Endodermal cell (in vitro differentiated cells): Measurements from ENCODE around the gene FAM20A. TPM values are rescaled to one million over a fixed set of nuclear protein-coding genes. Genes with fewer than 3 reads are reported as not detected.
A peak's percentile ranks its signal among the peaks of the same experiment; 100 is the strongest.

ENCODE experiments used
- DNase-seq: peaks from one replicate; pipeline ENCODE4 v3.0.0-alpha.2; 2017
- H3K27ac ChIP-seq: 2 replicates; pipeline ENCODE4 v1.5.1; 2013; ENCODE audit warnings: mild to moderate bottlenecking, low read depth, low read length, moderate library complexity
- H3K27me3 ChIP-seq: 2 replicates; pipeline ENCODE4 v1.6.1; 2013; ENCODE audit warnings: mild to moderate bottlenecking, low read length, moderate library complexity; ENCODE audit not compliant: insufficient read depth, control insufficient read depth, poor library complexity, severe bottlenecking
- H3K36me3 ChIP-seq: 2 replicates; pipeline ENCODE4 v1.7.0; 2013; ENCODE audit warnings: mild to moderate bottlenecking, low read length, moderate library complexity; ENCODE audit not compliant: control insufficient read depth, insufficient read depth
- H3K4me1 ChIP-seq: one replicate; pipeline ENCODE4 v1.7.0; 2013; ENCODE audit warnings: low read length; ENCODE audit not compliant: control insufficient read depth, insufficient read depth
- H3K4me3 ChIP-seq: 2 replicates; pipeline ENCODE4 v1.5.1; 2013; ENCODE audit warnings: mild to moderate bottlenecking, low read length, moderate library complexity
- H3K9ac ChIP-seq: 2 replicates; pipeline ENCODE4 v1.6.1; 2013; ENCODE audit warnings: mild to moderate bottlenecking, low read length, moderate library complexity; ENCODE audit not compliant: poor library complexity, severe bottlenecking; ENCODE audit errors: extremely low read depth
- H3K9me3 ChIP-seq: 2 replicates; pipeline ENCODE4 v1.6.1; 2013; ENCODE audit warnings: mild to moderate bottlenecking, low read length, moderate library complexity; ENCODE audit not compliant: control insufficient read depth
- H3K27ac Mint-ChIP-seq: 2 replicates; pipeline ENCODE4 v1.8.0; 2020; ENCODE audit warnings: mixed read lengths
- H3K27me3 Mint-ChIP-seq: 2 replicates; pipeline ENCODE4 v1.8.0; 2021; ENCODE audit warnings: mild to moderate bottlenecking, mixed read lengths; ENCODE audit not compliant: insufficient read depth
- H3K36me3 Mint-ChIP-seq: 2 replicates; pipeline ENCODE4 v1.8.0; 2020; ENCODE audit warnings: low read depth, mixed read lengths
- H3K4me1 Mint-ChIP-seq: 2 replicates; pipeline ENCODE4 v1.8.0; 2020; ENCODE audit warnings: mixed read lengths
- H3K4me3 Mint-ChIP-seq: 2 replicates; pipeline ENCODE4 v1.8.0; 2020; ENCODE audit warnings: mild to moderate bottlenecking, moderate library complexity, mixed read lengths
- H3K9me3 Mint-ChIP-seq: 2 replicates; pipeline ENCODE4 v1.8.0; 2020; ENCODE audit warnings: mild to moderate bottlenecking, mixed read lengths
- CTCF ChIP-seq: fragments of 200-600 bp; sonication (generic); conservative IDR thresholded peaks from 2 replicates; pipeline ENCODE4 v1.5.0; 2021; ENCODE audit warnings: antibody characterized with exemption, mild to moderate bottlenecking
- WGBS, 2 experiments: methylation state at CpG; one replicate each; pipeline versions ENCODE4 v1.1.5 to v1.1.7; 2013; ENCODE audit warnings: missing lambda C conversion rate in 2 of 2, mixed read lengths in 1 of 2; ENCODE audit not compliant: insufficient coverage in 1 of 2, insufficient read length in 1 of 2; 5-methylcytosine and 5-hydroxymethylcytosine counted together
- total RNA-seq, 2 donors: library from RNA; stranded (reverse); fragmentation: NEBNext Ultra II Directional in 1 of 2; extraction: Animal tissue kit (Norgen Biotek cat#: 25700) in 1 of 2; gene quantifications; 2 replicates in 1 of 2; 3 replicates in 1 of 2; pipeline ENCODE4 v1.2.1, GENCODE V29; 2021

The FAM20A gene
- total RNA-seq, 2 donors from 2014 or later: 58.7 to 74.3 TPM

GRCh38 chr17:68540981-68541380 is 60.2 kb downstream of the FAM20A start:
- no peaks in the 10 kb centered on the region for H3K9me3 ChIP-seq
- Mint-ChIP-seq H3K27me3 (no peaks in the 10 kb centered on the region), H3K4me3 (no peak overlapping the region), H3K9me3 (no peaks in the 10 kb centered on the region), H3K27ac (no peak overlapping the region), H3K4me1 (no peaks in the 10 kb centered on the region), H3K36me3 (peaks cover 66% of the 10 kb centered on the region)
- no peaks in the 10 kb centered on the region for H3K4me1 ChIP-seq
- 94 to 97% methylated on average over 2 to 8 of the region's 8 CpGs for WGBS, 2 experiments
- no peak overlapping the region for H3K27ac ChIP-seq
- H3K9ac ChIP-seq: no peak overlapping the region
- peaks cover 77% of the 10 kb centered on the region for H3K36me3 ChIP-seq
- H3K4me3 ChIP-seq: no peak overlapping the region
- no peak for DNase-seq
- no peaks in the 10 kb centered on the region for H3K27me3 ChIP-seq
- TF ChIP-seq CTCF: no peak

GRCh38 chr17:68539548-68540467 is 61.4 kb downstream of the FAM20A start:
- 90 to 91% methylated on average over 15 to 20 of the region's 20 CpGs for WGBS, 2 experiments
- H3K27ac ChIP-seq: no peak overlapping the region
- H3K27me3 ChIP-seq: no peaks in the 10 kb centered on the region
- H3K4me3 Mint-ChIP-seq: no peak overlapping the region
- DNase-seq: peak; percentile 79
- no peak overlapping the region for H3K9ac ChIP-seq
- H3K27ac Mint-ChIP-seq: no peak overlapping the region
- H3K9me3 ChIP-seq: no peaks in the 10 kb centered on the region
- H3K27me3 Mint-ChIP-seq: no peaks in the 10 kb centered on the region
- no peaks in the 10 kb centered on the region for H3K4me1 Mint-ChIP-seq
- no peak overlapping the region for H3K4me3 ChIP-seq
- no peaks in the 10 kb centered on the region for H3K4me1 ChIP-seq
- no peaks in the 10 kb centered on the region for H3K9me3 Mint-ChIP-seq
- H3K36me3 Mint-ChIP-seq: peaks cover 73% of the 10 kb centered on the region
- peak; percentile 61 for TF ChIP-seq CTCF
- H3K36me3 ChIP-seq: peaks cover 82% of the 10 kb centered on the region

- no peak overlapping the region for H3K4me3 ChIP-seq
- Mint-ChIP-seq H3K4me1 (no peaks in the 10 kb centered on the region), H3K27me3 (no peaks in the 10 kb centered on the region), H3K36me3 (peaks cover 66% of the 10 kb centered on the region), H3K9me3 (no peaks in the 10 kb centered on the region), H3K4me3 (no peak overlapping the region), H3K27ac (peak overlapping the region; percentile 38)
- no peaks in the 10 kb centered on the region for H3K4me1 ChIP-seq
- no peak overlapping the region for H3K27ac ChIP-seq
- H3K27me3 ChIP-seq: no peaks in the 10 kb centered on the region
- no peaks in the 10 kb centered on the region for H3K9me3 ChIP-seq
- peaks cover 95% of the 10 kb centered on the region for H3K36me3 ChIP-seq
- no peak for TF ChIP-seq CTCF
- H3K9ac ChIP-seq: no peak overlapping the region
- DNase-seq: no peak
- WGBS, 2 experiments: 92 to 100% methylated on average over 2 to 3 of the region's 3 CpGs
Measured at GRCh38 chr17:68535922-68536321, 65.2 kb downstream of the FAM20A start.
